GM18505 (cell line): ENCODE measurements around the gene TRPV3.

Experiments
- ATAC-seq: cut with Tn5 transposase; IDR thresholded peaks from one replicate; pipeline ENCODE4 v1.9.1; 2021; ENCODE audit not compliant: unreplicated experiment
- POLR2A ChIP-seq: IDR thresholded peaks from 4 replicates; pipeline ENCODE4 v1.6.1; 2011; ENCODE audit warnings: borderline replicate concordance; ENCODE audit not compliant: insufficient read depth, insufficient read length; ENCODE audit errors: extremely low read depth

The TRPV3 gene

DNA sequence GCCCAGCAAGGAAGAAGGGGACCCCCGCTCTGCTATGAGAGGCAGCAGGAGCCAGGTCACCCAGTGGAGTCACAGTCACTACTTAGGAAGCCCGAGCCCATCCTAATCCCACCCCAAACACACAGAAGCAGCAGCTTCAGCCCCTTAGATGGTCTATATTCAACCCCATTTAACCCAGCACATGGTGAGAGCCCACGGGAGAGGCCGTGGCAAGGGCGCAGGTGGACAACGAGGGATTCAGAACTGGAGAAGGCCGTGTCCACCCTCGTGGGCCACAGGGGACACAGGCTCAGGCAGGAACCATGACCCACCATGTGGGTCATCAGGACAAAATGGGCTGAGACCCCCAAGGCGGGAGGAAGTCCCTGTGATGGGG, 1.6 kb upstream of the TRPV3 start:
- no peak for TF ChIP-seq POLR2A
- ATAC-seq, result no peak

DNA sequence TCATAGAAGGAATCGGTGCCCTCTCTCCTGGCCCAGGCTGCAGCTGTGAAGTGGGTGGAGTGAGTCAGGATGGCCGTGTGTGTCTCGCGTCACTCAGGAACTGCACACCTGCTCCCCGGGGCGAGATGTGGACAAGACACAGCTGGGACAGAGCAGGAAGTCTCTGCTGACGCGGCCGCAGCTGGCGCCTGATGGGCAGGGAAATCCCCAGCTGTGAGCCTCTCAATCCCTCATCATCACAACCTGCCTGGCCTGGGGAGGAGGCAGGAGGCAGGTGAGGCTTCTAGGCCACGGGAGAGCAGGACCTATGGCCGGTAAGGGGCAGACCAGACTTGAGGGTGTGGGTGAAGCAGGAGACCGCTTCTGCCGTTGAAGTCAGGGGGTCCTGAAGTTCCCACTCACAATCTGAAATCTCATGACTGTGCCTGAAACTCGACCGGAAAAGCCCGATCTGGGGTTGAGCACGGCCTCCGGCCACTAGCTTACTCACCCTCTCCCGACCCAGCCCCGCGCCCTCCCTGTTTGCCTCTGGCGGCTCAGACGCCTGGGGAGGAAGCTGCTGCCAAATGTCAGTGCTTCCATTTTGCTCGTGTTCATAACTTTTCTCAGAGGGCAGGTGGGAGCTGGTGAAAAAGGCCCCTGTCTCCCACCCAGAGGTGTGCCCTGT, 1.1 kb upstream of the TRPV3 start:
- peak; percentile 57 for ATAC-seq
- TF ChIP-seq POLR2A, result peak; percentile 82

DNA sequence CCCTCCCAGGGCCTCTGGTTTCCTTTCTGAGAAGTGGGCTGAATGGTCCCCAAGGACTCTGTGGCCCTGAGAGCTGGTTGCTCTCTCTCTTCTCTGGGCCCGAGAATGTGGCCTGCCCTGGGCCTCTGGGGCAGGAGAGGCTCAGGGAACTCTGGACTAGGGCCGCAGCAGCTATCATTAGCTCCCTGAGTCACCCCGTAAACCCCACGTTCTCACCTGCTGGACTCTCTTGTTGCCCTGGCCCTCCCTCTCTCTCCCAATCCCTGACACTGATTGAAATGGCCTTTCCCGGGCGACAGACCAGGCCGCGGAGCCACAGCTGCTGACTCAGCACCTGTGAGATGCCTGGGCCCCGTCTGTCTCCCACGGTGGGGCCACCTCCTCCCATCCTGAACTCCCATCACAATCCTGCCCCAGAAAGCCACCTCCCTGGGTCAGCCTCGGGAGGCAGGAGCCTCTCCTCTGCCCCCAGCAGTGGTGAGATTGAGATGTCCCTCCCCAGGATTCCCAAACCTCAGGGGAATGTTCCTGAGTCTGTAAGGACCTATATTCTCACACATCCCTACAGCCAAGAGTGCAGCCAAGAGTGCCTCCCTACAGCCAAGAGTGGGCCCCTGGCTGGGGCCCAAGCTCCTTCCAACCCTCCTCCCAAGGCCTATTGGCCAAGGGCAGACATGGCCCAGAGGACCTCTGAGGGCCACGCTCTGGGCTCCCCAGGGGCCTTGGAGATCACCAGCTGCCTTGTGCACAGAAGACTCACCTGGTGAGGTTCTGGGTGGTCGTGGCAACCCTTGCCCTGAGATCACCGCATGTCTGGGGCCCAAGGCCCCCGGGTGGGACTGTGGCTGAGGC, 470 bp downstream of the TRPV3 start:
- no peak for TF ChIP-seq POLR2A
- no peak for ATAC-seq

DNA sequence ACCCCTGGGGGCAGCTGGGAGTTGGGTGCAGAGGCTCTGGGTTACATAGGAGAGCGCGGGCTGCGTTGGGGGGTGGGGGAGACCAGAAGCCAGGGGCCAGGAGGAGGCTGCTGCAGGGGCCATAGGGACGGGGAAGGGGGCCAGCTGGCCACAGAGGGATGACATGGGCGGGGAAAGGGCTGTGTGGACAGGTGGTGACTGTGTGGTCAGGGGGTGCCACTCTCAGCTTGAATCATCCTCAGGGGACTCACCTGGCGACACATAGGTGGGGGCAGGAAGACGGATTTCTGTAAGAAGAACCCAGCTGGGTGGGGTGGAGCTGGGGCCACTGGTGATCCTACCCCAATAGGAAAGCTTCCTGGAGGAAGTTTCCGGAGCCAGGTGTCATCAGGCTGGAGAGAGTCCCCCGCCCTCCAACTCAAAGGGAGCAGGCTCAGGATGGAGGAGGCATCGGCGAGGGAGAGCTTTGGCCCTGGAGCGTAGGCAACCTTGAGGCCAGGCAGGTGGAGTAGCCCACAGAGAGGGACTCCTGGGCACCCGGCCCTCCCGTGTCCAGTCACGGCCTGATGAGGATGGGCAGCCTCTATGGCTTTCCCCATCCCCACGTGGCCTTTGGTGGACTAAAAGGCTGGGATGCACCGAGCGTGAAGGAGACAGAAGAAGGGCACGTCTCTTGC, 1.2 kb downstream of the TRPV3 start:
- TF ChIP-seq POLR2A, result no peak
- no peak for ATAC-seq

DNA sequence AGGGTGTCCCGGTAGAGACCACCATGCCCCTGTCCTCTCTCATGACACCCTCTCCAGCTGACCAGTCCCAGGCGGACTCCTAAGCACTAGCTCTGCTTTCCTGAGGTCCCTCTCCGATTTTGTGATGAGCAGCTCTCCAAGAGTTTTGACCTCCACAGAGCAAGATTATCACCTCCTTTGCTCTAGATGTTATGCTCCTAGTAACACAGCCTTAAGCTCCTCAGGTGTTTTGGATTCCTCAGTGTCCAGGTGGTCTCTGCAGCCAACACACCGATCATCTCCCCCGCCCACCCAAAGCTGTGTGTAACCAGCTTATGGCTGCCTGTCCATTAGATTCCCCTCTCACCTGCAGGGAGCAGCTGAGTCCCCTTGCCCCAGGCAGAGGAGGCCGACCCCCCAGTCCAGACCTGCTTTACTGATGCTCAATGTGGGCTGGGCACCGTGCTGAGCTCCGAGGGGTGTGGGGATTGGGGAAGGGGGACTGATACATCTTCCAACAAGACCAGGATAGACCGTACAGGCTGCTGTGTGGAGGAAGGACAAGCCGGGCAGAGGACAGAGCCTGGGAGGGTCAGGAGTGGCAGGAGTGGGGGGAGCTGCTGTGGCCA, 2.3 kb downstream of the TRPV3 start:
- no peak for TF ChIP-seq POLR2A
- ATAC-seq, result no peak

DNA sequence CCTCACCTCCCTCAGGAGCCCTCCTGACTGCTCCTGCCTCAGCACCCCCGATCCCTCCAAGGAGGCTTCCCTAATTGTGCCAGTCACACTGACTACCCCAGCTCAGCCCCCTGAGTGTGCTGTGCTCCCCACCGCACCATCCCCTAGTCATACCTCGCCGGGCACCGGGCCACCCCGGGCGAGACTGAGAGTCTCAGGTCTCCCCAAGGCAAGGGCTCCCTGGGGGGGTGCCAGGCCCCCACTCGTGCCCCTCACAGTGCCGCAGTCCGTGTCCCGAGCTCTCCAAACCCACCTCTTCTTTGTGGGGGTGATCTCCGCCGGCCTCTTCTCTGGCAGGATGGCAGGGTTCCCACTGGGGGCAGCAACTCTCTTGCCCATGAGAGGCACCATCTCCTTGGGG, 3.2 kb downstream of the TRPV3 start:
- TF ChIP-seq POLR2A, result no peak
- ATAC-seq, result no peak

DNA sequence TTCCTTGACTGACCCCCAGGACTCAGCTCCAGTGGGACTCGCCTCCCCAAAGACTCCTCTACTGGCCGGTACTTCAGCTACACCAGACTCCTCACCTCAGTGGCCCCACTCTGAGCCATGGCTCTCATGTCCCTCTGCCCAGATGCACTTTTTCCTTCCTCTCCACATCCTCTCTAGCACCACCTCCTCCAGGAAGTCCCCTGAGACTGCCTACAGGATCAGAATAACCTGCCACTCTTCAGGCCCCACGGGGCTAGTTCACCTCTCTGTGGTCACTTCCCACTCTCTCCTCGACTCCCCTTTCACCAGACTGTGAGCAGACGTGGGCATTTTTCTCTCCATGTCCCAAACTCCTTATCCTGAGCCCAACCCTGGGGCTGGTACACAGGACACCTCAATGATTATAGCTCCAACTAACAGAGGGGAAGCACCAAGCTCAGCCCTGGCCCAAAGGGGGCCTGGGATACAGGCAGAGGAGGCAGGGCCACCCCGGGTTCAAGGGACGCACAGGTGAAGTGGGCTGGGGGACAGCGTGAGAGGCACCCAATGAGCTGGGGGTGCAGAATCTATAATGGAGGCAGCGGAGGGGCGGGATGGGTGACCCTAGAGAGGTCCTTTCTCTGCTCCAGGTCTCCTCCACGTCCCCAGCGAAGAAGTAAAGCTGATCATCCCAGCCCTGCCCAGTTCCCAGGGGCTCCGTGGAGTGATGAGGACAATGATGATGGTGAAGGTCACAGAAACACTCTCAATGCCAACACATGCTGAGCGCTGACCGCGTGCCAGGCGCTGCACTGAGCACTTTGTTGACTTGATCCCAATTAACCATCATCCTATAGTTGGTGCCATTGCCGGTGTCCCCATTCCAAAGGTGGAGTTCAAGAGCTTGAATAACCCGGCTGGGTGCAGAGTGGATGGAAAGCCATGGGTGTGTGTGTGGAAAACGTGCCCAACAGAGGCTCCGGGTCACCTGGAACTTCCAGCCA, 3.9 kb downstream of the TRPV3 start:
- ATAC-seq, result no peak
- no peak for TF ChIP-seq POLR2A

DNA sequence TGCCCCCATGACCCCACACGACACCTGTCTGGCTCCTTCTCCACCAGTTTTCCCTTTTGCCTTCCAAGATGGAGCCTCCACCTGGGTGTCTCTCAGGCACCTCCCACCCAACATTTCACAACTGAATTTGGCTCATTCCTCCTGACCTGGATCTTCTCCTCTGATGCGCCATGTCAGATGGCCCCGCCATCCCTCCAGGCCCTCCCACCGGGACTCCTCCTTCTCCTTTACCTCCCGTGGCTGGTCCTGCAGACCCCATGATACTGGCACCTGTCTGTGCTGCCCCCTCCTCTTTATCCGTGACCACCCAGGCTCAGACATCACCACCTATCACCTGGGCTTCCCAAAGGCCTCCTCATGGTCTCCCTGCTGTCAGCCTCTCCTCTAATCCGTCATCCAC, 4.7 kb downstream of the TRPV3 start:
- no peak for ATAC-seq

DNA sequence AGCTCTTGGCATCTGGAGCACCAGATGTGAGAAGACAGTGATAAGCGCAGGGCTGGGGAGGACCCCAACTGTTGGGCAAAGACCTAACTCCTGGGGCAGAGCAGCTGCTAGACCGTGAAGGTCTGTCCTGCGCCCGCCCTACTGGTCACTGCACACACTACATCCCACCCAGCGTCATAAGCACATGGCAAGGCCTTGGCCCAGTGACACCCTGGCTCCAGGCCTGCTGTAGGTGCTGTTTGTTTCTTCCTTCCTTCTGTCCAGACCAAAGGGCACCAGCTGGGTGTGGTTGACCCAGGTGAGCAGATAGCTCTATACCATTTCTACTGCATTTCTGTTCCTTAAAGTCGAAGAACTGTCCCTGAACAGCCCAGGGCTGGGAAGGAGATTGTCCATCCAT, 6.4 kb downstream of the TRPV3 start:
- no peak for ATAC-seq
- TF ChIP-seq POLR2A, result no peak

More for the DNA sequence above, 4.7 kb downstream of the TRPV3 start:
- no peak for TF ChIP-seq POLR2A

DNA sequence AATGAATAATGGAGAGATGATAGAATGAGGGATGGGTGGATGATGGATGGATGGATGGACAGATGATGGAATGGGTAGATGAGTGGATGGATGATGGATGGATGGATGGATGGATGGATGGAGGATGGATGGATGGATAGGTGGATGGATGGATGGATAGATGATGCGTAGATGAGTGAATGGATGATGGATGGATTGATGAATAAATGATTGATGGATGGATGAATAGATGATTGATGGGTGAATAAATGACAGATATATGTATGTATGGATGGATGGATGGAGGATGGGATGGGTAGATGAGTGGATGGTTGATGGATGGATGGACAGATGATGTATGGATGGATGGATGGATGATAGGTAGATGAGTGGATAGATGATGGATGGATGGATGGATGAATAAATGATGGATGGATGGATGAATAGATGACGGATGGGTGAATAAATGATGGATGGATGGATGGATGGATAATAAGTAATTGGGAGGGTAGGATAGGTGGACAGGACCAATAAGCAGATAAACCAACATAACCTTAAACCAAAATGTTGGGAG, 7.9 kb downstream of the TRPV3 start:
- no peak for ATAC-seq
- TF ChIP-seq POLR2A, result no peak

DNA sequence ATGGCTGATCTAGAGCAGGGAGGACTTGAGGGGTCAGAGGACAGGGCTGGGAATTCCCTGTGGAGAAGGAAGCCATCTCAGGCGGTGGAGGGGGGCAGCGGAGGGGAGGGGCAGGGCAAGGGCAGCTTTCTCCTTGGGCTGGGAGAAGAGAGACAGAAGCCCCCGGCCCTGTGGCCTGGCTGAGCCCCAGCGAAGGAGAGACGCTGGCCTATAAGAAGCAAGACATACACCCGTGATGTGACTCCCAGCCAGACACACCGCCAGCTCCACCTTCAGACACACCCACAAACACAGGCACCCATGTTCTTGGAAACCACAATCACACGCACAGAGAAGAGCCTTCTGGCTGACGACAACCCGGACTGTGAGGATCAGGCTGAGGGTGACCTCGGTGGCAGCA, 10.0 kb downstream of the TRPV3 start:
- no peak for ATAC-seq
- no peak for TF ChIP-seq POLR2A

DNA sequence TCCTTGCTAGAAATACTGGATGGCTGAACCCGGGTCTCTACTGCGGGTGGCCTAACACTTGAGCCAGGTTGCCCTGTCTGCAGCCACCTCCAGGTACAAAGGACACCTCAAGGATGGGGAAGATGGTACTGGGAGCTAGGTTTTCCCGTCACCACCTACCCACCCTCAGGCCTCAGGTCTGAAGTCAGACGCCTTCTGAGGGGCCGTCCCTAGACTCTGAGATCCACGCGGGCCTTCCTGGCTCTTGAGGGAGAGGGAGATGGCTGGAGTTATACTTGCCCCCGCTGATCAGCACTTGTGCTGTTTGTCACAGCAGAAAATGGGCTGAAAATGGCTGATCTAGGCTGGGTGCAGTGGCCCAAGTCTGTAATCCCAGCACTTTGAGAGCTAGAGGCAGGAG, 10.6 kb downstream of the TRPV3 start:
- no peak for ATAC-seq
- TF ChIP-seq POLR2A, result no peak

DNA sequence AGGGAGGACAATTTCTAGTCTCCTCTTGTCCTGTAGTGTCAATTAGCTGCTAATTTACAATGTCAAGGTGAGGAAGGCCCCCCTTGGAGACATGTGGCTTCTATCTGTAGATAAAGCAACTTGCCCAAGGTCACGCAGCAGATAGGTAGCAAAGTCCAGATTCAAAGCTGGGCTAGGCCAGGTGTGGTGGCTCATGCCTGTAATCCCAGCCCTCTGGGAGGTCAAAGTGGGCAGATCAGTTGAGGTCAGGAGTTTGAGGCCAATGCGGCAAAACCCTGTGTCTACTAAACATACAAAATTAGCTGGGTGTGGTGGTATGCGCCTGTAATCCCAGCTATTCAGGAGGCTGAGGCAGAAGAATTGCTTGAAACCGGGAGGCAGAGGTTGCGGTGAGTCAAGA, 11.1 kb downstream of the TRPV3 start:
- no peak for ATAC-seq
- TF ChIP-seq POLR2A, result no peak

DNA sequence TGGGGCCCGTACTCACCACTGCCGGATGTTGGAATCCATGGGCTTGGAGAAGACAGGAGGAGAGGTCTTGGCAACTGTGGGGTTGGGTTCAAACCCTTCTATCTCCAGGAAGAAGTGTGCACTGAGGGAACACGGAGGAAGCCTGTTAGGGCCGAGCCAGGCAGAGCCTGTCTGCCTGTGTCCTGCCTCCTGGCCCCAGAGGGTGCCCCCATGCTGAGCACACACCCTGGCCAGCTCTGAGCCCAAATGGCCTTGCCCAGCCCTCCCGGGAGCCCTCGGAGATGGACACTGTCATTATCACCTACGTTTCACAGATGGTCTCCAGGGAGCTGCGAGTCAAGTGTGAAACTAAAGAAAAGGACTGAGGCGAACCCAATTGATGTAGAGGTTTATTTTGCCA, 12.5 kb downstream of the TRPV3 start:
- ATAC-seq, result no peak
- no peak for TF ChIP-seq POLR2A
